Fibroblast of the conjunctiva (primary cell): ENCODE measurements around the gene ANXA8L1.
"Not testable (repeated sequence)": the region's sequence is repeated elsewhere in the genome, so short reads cannot be mapped to it uniquely, and the experiment has no call there.

Source experiments
- DNase-seq: peaks from one replicate; pipeline ENCODE4 v3.0.0-alpha.2; 2010; ENCODE audit warnings: low read depth

Gene ANXA8L1

DNA sequence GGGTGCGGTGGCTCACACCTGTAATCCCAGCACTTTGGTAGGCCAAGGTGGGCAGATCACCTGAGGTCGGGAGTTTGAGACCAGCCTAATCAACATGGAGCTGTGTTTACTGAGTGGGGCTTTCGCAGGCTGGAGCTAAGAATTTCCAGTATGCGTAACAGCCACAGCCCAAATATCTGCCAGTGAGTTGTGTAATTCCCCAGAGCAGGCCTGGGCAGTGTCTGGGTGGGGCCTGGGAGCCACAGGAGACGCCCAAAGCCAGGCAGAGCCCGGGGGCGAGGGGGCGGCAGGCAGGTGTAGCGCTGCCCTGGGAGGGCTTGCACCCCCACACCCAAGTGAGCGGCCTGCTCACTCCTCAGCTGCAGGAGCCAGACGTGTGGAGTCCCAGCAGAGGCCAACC, at the start of gene ANXA8L1:
Gene ANXA8L1 (plus strand): TSS at position 371 of the 400 bp plus-strand sequence. CDS start 76 bp downstream, outside the sequence.
- not testable (repeated sequence) for DNase-seq

- no peak for DNase-seq
Observed at GRCh38 chr10:46326066-46326465, 49.5 kb upstream of the ANXA8L1 start.

DNA sequence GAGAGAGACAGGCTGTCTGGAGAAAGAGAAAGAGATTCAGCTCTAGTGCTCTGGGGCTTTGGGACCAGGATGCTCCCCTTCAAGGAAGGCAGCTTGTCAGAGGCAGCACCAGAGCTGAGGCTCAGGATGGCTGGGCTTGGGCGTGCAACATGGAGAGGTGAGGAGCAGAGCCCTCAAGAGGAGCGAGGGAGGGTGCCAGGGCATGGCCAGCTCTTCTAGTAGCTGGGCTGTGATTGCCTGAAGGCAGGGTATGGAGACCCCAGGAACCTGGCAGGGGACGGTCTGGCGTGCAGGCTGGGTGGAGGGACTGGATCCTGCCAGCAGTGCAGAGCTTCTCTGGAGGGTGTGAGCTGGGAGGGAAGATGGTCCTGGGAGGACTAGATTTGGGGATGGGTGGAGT, 48.6 kb upstream of the ANXA8L1 start:
- no peak for DNase-seq

GRCh38 chr10:46327685-46328084, 47.9 kb upstream of the ANXA8L1 start:
- no peak for DNase-seq

GRCh38 chr10:46328853-46329689, 46.5 kb upstream of the ANXA8L1 start:
- DNase-seq = no peak

- no peak for DNase-seq
Observed at GRCh38 chr10:46329690-46330016, 45.9 kb upstream of the ANXA8L1 start.

GRCh38 chr10:46330894-46331293, 44.7 kb upstream of the ANXA8L1 start:
- no peak for DNase-seq

GRCh38 chr10:46365484-46365883, 10.1 kb upstream of the ANXA8L1 start:
- DNase-seq = not testable (repeated sequence)

- not testable (repeated sequence) for DNase-seq
Observed at GRCh38 chr10:46367209-46367608, 8.4 kb upstream of the ANXA8L1 start.

DNA sequence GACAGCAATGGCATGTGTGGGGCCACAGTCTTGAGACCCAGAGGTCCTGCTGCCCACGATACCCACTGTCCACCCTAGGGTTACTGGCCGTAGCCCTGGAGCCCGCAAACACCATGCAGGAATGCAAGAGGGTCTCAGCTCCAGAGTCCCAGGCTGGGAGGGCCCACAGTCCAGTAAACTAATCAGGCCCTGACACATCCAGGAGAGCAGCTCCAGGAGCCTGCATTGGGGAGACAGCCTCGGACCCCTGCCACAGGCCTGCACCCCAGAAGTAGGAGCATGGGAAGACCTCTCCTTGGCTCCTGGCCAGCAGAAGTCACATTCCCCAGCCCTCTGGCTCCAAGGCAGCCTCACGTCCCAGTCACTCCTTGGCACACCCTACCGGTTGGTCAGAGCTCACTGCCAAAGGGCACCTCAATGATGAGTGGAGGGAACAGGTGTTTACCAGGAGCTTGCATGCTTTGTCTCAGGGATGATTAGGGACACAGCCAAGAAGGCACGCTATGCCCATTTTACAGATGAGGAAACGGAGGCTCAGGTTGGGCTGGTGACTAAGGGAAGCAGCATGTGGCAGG, 7.8 kb upstream of the ANXA8L1 start:
- not testable (repeated sequence) for DNase-seq

- not testable (repeated sequence) for DNase-seq
Observed at GRCh38 chr10:46368956-46369355, 6.6 kb upstream of the ANXA8L1 start.

GRCh38 chr10:46374410-46374809, 1.2 kb upstream of the ANXA8L1 start:
- DNase-seq = not testable (repeated sequence)

DNA sequence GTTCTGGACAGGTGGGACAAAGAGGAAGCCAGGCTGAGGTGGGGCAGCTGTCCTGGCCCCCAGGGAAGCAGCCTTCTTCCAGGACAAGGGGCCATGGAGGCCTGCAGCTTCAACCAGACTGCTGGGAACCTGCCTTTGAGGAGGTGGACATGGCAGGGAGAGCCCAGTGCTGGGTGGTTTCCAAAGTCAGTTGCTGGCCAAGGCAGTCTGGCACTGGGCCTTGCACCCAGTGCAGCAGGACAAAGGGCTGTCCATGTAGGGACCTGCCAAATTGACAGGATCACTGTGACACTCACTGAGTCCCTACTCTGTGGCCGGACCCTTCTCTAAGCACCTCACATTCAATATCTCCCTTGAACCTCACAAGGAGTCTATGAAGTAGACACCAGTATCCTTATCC, 1.4 kb downstream of the ANXA8L1 start:
- not testable (repeated sequence) for DNase-seq

DNA sequence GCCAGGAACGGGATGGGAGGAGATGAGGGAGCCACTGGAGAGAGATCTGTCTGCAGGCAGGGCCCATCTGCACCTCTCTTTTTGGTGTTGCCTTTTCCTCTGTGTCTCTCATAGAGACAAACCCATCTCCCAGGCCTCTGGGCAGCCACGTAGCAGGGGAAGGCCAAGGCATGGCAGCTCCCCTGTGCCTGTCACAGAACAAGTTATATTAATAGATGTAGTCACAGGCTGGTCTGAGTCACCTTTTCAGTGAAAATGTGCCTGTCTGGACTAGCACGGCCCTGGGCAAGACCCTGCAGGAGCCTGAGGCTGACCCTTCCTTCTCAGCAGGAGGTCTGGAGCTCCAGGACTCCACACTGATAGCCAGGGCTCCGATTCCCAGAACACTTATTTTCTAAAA, 2.1 kb downstream of the ANXA8L1 start:
- DNase-seq = not testable (repeated sequence)

GRCh38 chr10:46378108-46378507, 2.5 kb downstream of the ANXA8L1 start:
- not testable (repeated sequence) for DNase-seq

- not testable (repeated sequence) for DNase-seq
Observed at GRCh38 chr10:46379233-46379848, 3.8 kb downstream of the ANXA8L1 start.

- not testable (repeated sequence) for DNase-seq
Observed at GRCh38 chr10:46385858-46386257, 10.3 kb downstream of the ANXA8L1 start.

GRCh38 chr10:46386694-46387093, 11.1 kb downstream of the ANXA8L1 start:
- DNase-seq = not testable (repeated sequence)

GRCh38 chr10:46387309-46387902, 11.8 kb downstream of the ANXA8L1 start:
- DNase-seq = not testable (repeated sequence)

- DNase-seq = not testable (repeated sequence)
Observed at GRCh38 chr10:46391422-46391821, 15.8 kb downstream of the ANXA8L1 start.

DNA sequence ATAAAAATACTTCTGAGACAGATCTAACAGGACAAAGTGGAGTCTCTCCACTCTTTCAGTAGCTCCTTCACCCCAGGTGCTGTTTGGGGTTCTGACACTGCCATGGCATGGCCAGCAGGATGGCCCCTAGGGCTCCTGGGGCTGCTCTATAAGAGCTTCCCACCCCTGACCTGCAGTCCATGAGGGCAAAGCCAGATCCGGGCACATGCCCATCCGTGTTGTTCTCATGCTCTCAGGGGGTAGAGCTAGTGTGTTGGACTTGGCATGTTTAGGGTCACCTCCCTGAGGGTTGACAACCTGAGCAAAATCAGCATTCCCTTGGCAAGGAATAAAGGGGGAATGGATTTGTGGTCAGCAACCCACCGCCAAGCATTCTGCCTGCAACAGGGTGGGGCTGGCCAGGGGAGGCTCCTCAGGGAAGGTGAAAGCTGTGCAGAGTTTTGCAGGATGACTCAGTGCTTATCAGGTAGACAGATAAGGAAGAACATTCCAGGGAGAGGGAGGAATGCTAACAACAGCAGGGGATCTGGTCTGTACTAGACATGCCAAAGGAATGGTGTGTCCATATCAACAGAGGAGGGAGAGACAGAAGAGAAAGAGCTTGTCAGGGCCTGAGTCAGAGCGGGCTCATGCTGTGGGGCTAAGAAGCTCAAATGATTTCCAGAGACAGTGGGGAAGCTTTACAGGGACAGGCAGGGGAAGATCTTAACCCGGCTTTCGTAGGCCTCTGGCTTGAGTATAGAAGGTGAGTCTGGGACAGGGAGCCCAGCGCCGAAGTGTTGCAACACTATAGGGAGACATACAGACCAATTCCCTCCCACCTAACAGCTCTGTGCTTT, 21.1 kb downstream of the ANXA8L1 start:
- DNase-seq = not testable (repeated sequence)

DNA sequence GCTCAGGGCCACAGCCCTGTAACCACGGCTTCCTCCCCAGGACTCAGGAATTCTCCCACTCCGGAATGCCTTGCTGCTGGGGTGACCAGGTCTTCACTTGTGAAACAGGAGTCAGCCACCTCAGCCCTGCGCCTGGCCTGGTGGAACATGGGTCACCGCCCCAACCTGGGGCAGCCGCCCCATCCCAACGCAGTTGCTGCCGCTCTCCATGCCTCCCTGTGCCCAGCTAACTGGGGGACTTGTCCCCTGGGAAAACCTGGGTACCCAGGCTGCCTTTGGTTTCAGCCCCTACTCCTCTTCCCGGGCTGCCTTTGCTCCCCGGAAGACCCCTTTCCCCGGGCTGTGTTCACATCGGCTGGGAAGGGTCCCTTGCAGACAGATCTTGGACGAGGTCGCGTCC, 22.2 kb downstream of the ANXA8L1 start:
- DNase-seq = not testable (repeated sequence)
